B cell (primary cell): ENCODE data around the gene THSD4. TPM values are rescaled to one million over a fixed set of nuclear protein-coding genes. Genes with fewer than 3 reads are reported as not detected.

Experiments used
- ATAC-seq: fragments of 200-7000 bp; cut with Tn5 transposase; one replicate; pipeline ENCODE4 v1.10.0; 2021; ENCODE audit warnings: low read depth, mild to moderate bottlenecking, moderate number of reproducible peaks, moderate library complexity
- CTCF ChIA-PET: fragments of 350-600 bp; sonication (Branson Sonifier 250); formaldehyde crosslinking; loops from one replicate; lab custom pipeline; 2021; ENCODE audit warnings: antibody characterized with exemption, inconsistent platforms; lab: Charles Lee
- POLR2A ChIA-PET: fragments of 350-600 bp; sonication (Branson Sonifier 250); formaldehyde crosslinking; loops from one replicate; lab custom pipeline; 2021; ENCODE audit warnings: antibody characterized with exemption; lab: Charles Lee
- DNase-seq: peaks from one replicate; pipeline ENCODE4 v3.0.0; 2013
- H2AFZ ChIP-seq: 2 replicates; pipeline ENCODE4 v1.6.1; 2012; ENCODE audit warnings: mild to moderate bottlenecking, low read depth, low read length; ENCODE audit not compliant: insufficient read depth, poor library complexity, severe bottlenecking
- H3K27ac ChIP-seq, 2 donors: 1 replicate in 1 of 2; 2 replicates in 1 of 2; pipeline ENCODE4 v1.5.1; 2012 to 2013; ENCODE audit warnings: low read length in 2 of 2, mild to moderate bottlenecking in 2 of 2, moderate library complexity in 1 of 2
- H3K27me3 ChIP-seq, 4 experiments: fragments of 200-600 bp in 1 of 4; sonication (generic) in 1 of 4; replicated peaks in 1 of 4; 1 replicate in 2 of 4; 2 replicates in 2 of 4; pipeline versions ENCODE4 v1.6.1 to v1.7.0; 2013 to 2016; ENCODE audit warnings: low read length in 3 of 4, mild to moderate bottlenecking in 2 of 4, mixed read lengths in 1 of 4, moderate library complexity in 1 of 4; ENCODE audit not compliant: insufficient read depth in 4 of 4, control insufficient read depth in 3 of 4; ENCODE audit errors: control extremely low read depth in 1 of 4
- H3K36me3 ChIP-seq, 2 experiments: replicated peaks in 1 of 2; 1 replicate in 1 of 2; 2 replicates in 1 of 2; pipeline versions ENCODE4 v1.6.1 to v1.7.1; 2013; ENCODE audit warnings: low read length in 1 of 2; ENCODE audit not compliant: insufficient read depth in 2 of 2, control insufficient read depth in 1 of 2; ENCODE audit errors: control extremely low read depth in 1 of 2, extremely low read depth in 1 of 2
- H3K4me1 ChIP-seq, 2 donors: fragments of 200-600 bp in 1 of 2; sonication (generic) in 1 of 2; 1 replicate in 1 of 2; 2 replicates in 1 of 2; pipeline versions ENCODE4 v1.5.1 to v1.6.1; 2013 to 2017; ENCODE audit warnings: low read length in 2 of 2; ENCODE audit not compliant: control insufficient read depth in 2 of 2, insufficient read depth in 2 of 2
- H3K4me2 ChIP-seq: replicated peaks from 2 replicates; pipeline ENCODE3; 2012; ENCODE audit warnings: mild to moderate bottlenecking, low read depth, low read length; ENCODE audit not compliant: poor library complexity, severe bottlenecking
- H3K4me3 ChIP-seq, 5 experiments: fragments of 200-600 bp in 1 of 5; sonication (generic) in 1 of 5; 1 replicate in 3 of 5; 2 replicates in 2 of 5; pipeline versions ENCODE4 v1.5.1 to v1.7.0; 2011 to 2016; ENCODE audit warnings: low read length in 4 of 5, mild to moderate bottlenecking in 4 of 5, low read depth in 2 of 5, control low read depth in 1 of 5, moderate library complexity in 1 of 5; ENCODE audit not compliant: insufficient read depth in 1 of 5; ENCODE audit errors: control extremely low read depth in 1 of 5, extremely low read depth in 1 of 5
- H3K79me2 ChIP-seq: fragments of 200-600 bp; sonication (generic); one replicate; pipeline ENCODE4 v1.6.0; 2016; ENCODE audit warnings: low read length; ENCODE audit not compliant: control insufficient read depth, insufficient read depth
- H3K9ac ChIP-seq: fragments of 200-600 bp; sonication (generic); 2 replicates; pipeline ENCODE4 v1.6.1; 2017; ENCODE audit warnings: mild to moderate bottlenecking, low read length, moderate library complexity
- H3K9me3 ChIP-seq, 3 donors: one replicate each; pipeline versions ENCODE4 v1.6.1 to v1.7.1; 2013; ENCODE audit warnings: low read length in 2 of 3; ENCODE audit not compliant: control insufficient read depth in 2 of 3, insufficient read depth in 1 of 3; ENCODE audit errors: control extremely low read depth in 1 of 3
- H4K20me1 ChIP-seq: 2 replicates; pipeline ENCODE4 v1.6.0; 2012; ENCODE audit warnings: mild to moderate bottlenecking, low read length; ENCODE audit not compliant: insufficient read depth, control insufficient read depth, poor library complexity, severe bottlenecking
- H3K27ac Mint-ChIP-seq: one replicate; pipeline ENCODE4 v1.8.0; 2021; ENCODE audit warnings: mixed read lengths
- H3K27me3 Mint-ChIP-seq: one replicate; pipeline ENCODE4 v1.8.0; 2021; ENCODE audit warnings: mixed read lengths
- H3K4me1 Mint-ChIP-seq: one replicate; pipeline ENCODE4 v1.8.0; 2021; ENCODE audit warnings: mixed read lengths
- H3K4me3 Mint-ChIP-seq: one replicate; pipeline ENCODE4 v1.8.0; 2021; ENCODE audit warnings: mixed read lengths
- H3K9me3 Mint-ChIP-seq: one replicate; pipeline ENCODE4 v1.8.0; 2022; ENCODE audit warnings: mixed read lengths; ENCODE audit not compliant: insufficient read depth
- CTCF ChIP-seq: fragments of 200-600 bp; IDR thresholded peaks from one replicate; pipeline ENCODE4 v1.8.0; 2022; ENCODE audit warnings: antibody characterized with exemption, mild to moderate bottlenecking
- EZH2 ChIP-seq: IDR thresholded peaks from 2 replicates; pipeline ENCODE4 v1.6.1; 2012; ENCODE audit warnings: borderline replicate concordance, low read depth, mild to moderate bottlenecking, moderate library complexity, low read length; ENCODE audit not compliant: insufficient read depth, poor library complexity, severe bottlenecking
- WGBS: methylation state at CpG from one replicate; pipeline ENCODE4 v1.1.5; 2013; ENCODE audit warnings: missing lambda C conversion rate; ENCODE audit not compliant: insufficient coverage; 5-methylcytosine and 5-hydroxymethylcytosine counted together
- intact Hi-C: fragments of 100-400 bp; cut with micrococcal nuclease; formaldehyde crosslinking; loops from one replicate; pipeline ENCODE4 v1.10.0; 2022
- polyA plus RNA-seq: library from polyadenylated mRNA; depleted of rRNA; stranded (reverse); fragments of >200 nt; gene quantifications from 2 replicates; pipeline ENCODE4 v1.2.3, GENCODE V29; 2012
- total RNA-seq, 2 donors: library from RNA; stranded (reverse); fragments of 120-200 nt in 1 of 2; gene quantifications; 1 replicate in 1 of 2; 2 replicates in 1 of 2; pipeline versions ENCODE4 v1.2.3 to v1.2.4, GENCODE V29; 2013 to 2022

The THSD4 gene
- total and polyA plus RNA-seq, 2 donors (not counting 1 experiment from before 2014, with no cell fraction given): not detected

GRCh38 chr15:71707230-71708050 lies 592.2 kb downstream of the THSD4 start:
- Histone ChIP-seq H3K4me3 (no peak overlapping the region), H3K9ac (no peak overlapping the region), H3K4me1 (no peaks in the 10 kb centered on the region), H3K9me3 (peaks cover 0 to 10% (median 0%) of the 10 kb centered on the region in 3 donors), H3K79me2 (no peaks in the 10 kb centered on the region), H4K20me1 (no peaks in the 10 kb centered on the region), H3K27me3 (peaks cover 0 to 8% (median 0%) of the 10 kb centered on the region in 4 experiments), H2AFZ (no peak overlapping the region), H3K36me3 (no peaks in the 10 kb centered on the region), H3K27ac (no peak overlapping the region), H3K4me2 (no peak overlapping the region)
- WGBS: 88% methylated on average over 4 of the region's 5 CpGs
- DNase-seq: no peak
- Mint-ChIP-seq H3K4me1 (no peaks in the 10 kb centered on the region), H3K4me3 (no peak overlapping the region), H3K27me3 (peaks cover 38% of the 10 kb centered on the region), H3K9me3 (no peaks in the 10 kb centered on the region), H3K27ac (no peak overlapping the region)
- no peak for ATAC-seq
- ChIA-PET CTCF (interaction anchor here (1.0 kb wide), 1 partner anchor 36 kb away, joined by 3 read pairs; no protein-coding TSS in a partner anchor), POLR2A (no interaction called here)
- intact Hi-C loops: no loop called here
- TF ChIP-seq CTCF (no peak), EZH2 (no peak)

- H4K20me1 ChIP-seq: no peaks in the 10 kb centered on the region
- no peaks in the 10 kb centered on the region for H3K4me1 ChIP-seq
- no peaks in the 10 kb centered on the region for H3K9me3 Mint-ChIP-seq
- peaks cover 0 to 5% (median 0%) of the 10 kb centered on the region in 3 donors for H3K9me3 ChIP-seq
- ATAC-seq (no peak), DNase-seq (no peak)
- ChIA-PET CTCF (no interaction called here), POLR2A (no interaction called here)
- no peak overlapping the region for H2AFZ ChIP-seq
- no peak overlapping the region for H3K4me3 ChIP-seq
- H3K4me1 Mint-ChIP-seq: no peaks in the 10 kb centered on the region
- whole genome bisulfite sequencing: no CpG with 5 or more reads among the region's 4 CpGs
- no peak overlapping the region for H3K4me3 Mint-ChIP-seq
- TF ChIP-seq CTCF: no peak
- no peak for TF ChIP-seq EZH2
- H3K27ac Mint-ChIP-seq: no peak overlapping the region
- peaks cover 38% of the 10 kb centered on the region for H3K27me3 Mint-ChIP-seq
- intact Hi-C loops: no loop called here
- no peaks in the 10 kb centered on the region for H3K79me2 ChIP-seq
- no peak overlapping the region for H3K9ac ChIP-seq
- peaks cover 0 to 8% (median 0%) of the 10 kb centered on the region in 4 experiments for H3K27me3 ChIP-seq
- no peak overlapping the region for H3K4me2 ChIP-seq
- no peak overlapping the region for H3K27ac ChIP-seq
- H3K36me3 ChIP-seq: no peaks in the 10 kb centered on the region
These were observed 592.8 kb downstream of the THSD4 start for GRCh38 chr15:71708051-71708429.
